ENCODE data around the gene APBA1. TPM values are rescaled to one million over a fixed set of nuclear protein-coding genes. Genes with fewer than 3 reads are reported as not detected.

APBA1 gene
- polyA plus RNA-seq, 3 donors, result 1.6 TPM; not detected in 2

DNA sequence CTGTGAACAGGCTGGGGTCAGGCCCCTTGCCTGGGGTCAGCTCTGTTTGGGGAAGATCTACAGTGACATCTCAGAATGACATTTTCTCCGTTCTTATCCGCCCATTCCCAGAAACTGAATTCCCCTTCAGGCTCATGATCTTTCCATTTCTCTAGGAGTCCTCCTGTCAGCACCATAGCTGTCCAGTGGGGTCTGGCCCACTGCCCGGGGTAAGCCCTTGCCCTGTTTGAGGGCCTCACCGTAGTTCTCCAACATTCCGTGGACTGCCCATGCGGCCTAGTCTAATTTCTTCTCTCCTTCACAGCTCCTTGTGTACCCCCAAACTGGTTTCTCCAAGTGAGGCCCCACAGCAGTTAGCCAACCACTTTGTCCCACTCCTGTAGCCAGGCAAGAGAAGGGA is 278.7 kb downstream of the APBA1 start:
- H3K4me3 ChIP-seq (replicated peaks in 1 of 3; ENCODE audit: low read depth in 2 of 3, low read length in 3 of 3), result no peak overlapping the region
- DNase-seq, result no peak
- H3K27me3 Mint-ChIP-seq (ENCODE audit: low read depth in 3 of 3), result peaks cover 0 to 5% (median 3%) of the 10 kb centered on the region in 3 donors
- no peaks in the 10 kb centered on the region for H4K20me1 ChIP-seq (ENCODE audit: insufficient read depth, low read length)
- H3K4me2 ChIP-seq (replicated peaks; ENCODE audit: extremely low read depth, low read length, poor library complexity, severe bottlenecking), result no peak overlapping the region
- no peaks in the 10 kb centered on the region for H3K36me3 ChIP-seq (replicated peaks in 1 of 2; ENCODE audit: control insufficient read depth in 1 of 2, insufficient read depth in 2 of 2, low read length in 2 of 2)
- 89% methylated on average over 5 of the region's 6 CpGs for WGBS (ENCODE audit: insufficient coverage)
- H3K36me3 Mint-ChIP-seq, result no peaks in the 10 kb centered on the region
- H3K4me3 Mint-ChIP-seq, result no peak overlapping the region
- no peaks in the 10 kb centered on the region for H3K79me2 ChIP-seq (ENCODE audit: insufficient read depth, low read length)
- H3K4me1 Mint-ChIP-seq, result no peaks in the 10 kb centered on the region
- H3K27ac ChIP-seq (ENCODE audit: low read depth in 1 of 2, low read length in 2 of 2), result no peak overlapping the region
- H3K27me3 ChIP-seq (ENCODE audit: control insufficient read depth in 2 of 2, insufficient read depth in 2 of 2, low read length in 2 of 2), result no peaks in the 10 kb centered on the region
- no peaks in the 10 kb centered on the region for H3K9me3 ChIP-seq (replicated peaks in 1 of 2; ENCODE audit: control insufficient read depth in 1 of 2, insufficient read depth in 1 of 2, low read length in 2 of 2)
- H2AFZ ChIP-seq (ENCODE audit: insufficient read depth, low read depth, low read length, poor library complexity, severe bottlenecking), result no peak overlapping the region
- no peaks in the 10 kb centered on the region for H3K4me1 ChIP-seq (ENCODE audit: control insufficient read depth in 1 of 2, insufficient read depth in 2 of 2, low read length in 2 of 2)
- peaks cover 0 to 7% (median 3%) of the 10 kb centered on the region in 7 donors for H3K9me3 Mint-ChIP-seq
- TF ChIP-seq, protein P1, sequence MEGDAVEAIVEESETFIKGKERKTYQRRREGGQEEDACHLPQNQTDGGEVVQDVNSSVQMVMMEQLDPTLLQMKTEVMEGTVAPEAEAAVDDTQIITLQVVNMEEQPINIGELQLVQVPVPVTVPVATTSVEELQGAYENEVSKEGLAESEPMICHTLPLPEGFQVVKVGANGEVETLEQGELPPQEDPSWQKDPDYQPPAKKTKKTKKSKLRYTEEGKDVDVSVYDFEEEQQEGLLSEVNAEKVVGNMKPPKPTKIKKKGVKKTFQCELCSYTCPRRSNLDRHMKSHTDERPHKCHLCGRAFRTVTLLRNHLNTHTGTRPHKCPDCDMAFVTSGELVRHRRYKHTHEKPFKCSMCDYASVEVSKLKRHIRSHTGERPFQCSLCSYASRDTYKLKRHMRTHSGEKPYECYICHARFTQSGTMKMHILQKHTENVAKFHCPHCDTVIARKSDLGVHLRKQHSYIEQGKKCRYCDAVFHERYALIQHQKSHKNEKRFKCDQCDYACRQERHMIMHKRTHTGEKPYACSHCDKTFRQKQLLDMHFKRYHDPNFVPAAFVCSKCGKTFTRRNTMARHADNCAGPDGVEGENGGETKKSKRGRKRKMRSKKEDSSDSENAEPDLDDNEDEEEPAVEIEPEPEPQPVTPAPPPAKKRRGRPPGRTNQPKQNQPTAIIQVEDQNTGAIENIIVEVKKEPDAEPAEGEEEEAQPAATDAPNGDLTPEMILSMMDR (IDR thresholded peaks at IDR 0.05), result no peak
- peak overlapping the region in 1 of 7 donors; percentile 9 for H3K27ac Mint-ChIP-seq
- intact Hi-C loops (cut with micrococcal nuclease), result no loop called here
- H3K9ac ChIP-seq (ENCODE audit: insufficient read depth, low read length, poor library complexity, severe bottlenecking), result no peak overlapping the region

DNA sequence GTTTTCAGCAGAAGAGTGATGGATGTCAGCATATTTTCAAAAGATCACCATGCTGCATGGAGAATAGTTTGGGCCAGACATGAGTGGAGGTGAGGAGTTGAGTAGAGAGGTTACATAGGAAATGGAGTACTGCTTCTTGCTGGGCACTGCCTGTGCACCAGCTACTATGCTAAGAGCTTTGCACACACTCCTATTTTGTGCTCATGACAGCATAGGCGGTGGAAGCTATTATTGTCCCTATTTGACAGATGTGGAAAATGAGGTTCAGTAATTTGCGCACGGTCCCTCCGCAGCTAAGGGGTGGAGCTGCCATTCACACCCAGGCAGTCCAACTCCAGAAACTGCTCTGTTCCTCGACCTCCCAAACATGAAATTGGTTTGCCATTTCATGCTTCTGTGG is 279.3 kb downstream of the APBA1 start:
- 100% methylated on average over 1 of the region's 5 CpGs for WGBS (ENCODE audit: insufficient coverage)
- Histone ChIP-seq H3K9ac (ENCODE audit: insufficient read depth, low read length, poor library complexity, severe bottlenecking) (no peak overlapping the region), H3K4me1 (ENCODE audit: control insufficient read depth in 1 of 2, insufficient read depth in 2 of 2, low read length in 2 of 2) (no peaks in the 10 kb centered on the region), H4K20me1 (ENCODE audit: insufficient read depth, low read length) (no peaks in the 10 kb centered on the region), H2AFZ (ENCODE audit: insufficient read depth, low read depth, low read length, poor library complexity, severe bottlenecking) (no peak overlapping the region), H3K4me3 (replicated peaks in 1 of 3; ENCODE audit: low read depth in 2 of 3, low read length in 3 of 3) (no peak overlapping the region), H3K79me2 (ENCODE audit: insufficient read depth, low read length) (no peaks in the 10 kb centered on the region), H3K27me3 (ENCODE audit: control insufficient read depth in 2 of 2, insufficient read depth in 2 of 2, low read length in 2 of 2) (no peaks in the 10 kb centered on the region), H3K9me3 (replicated peaks in 1 of 2; ENCODE audit: control insufficient read depth in 1 of 2, insufficient read depth in 1 of 2, low read length in 2 of 2) (no peaks in the 10 kb centered on the region), H3K36me3 (replicated peaks in 1 of 2; ENCODE audit: control insufficient read depth in 1 of 2, insufficient read depth in 2 of 2, low read length in 2 of 2) (no peaks in the 10 kb centered on the region), H3K4me2 (replicated peaks; ENCODE audit: extremely low read depth, low read length, poor library complexity, severe bottlenecking) (no peak overlapping the region), H3K27ac (ENCODE audit: low read depth in 1 of 2, low read length in 2 of 2) (no peak overlapping the region)
- Mint-ChIP-seq H3K36me3 (no peaks in the 10 kb centered on the region), H3K27me3 (ENCODE audit: low read depth in 3 of 3) (peaks cover 0 to 5% (median 3%) of the 10 kb centered on the region in 3 donors), H3K9me3 (peaks cover 0 to 7% (median 3%) of the 10 kb centered on the region in 7 donors), H3K27ac (no peak overlapping the region), H3K4me1 (no peaks in the 10 kb centered on the region), H3K4me3 (no peak overlapping the region)
- TF ChIP-seq, protein P1 (IDR thresholded peaks at IDR 0.05), result no peak
- no peak for DNase-seq
- intact Hi-C loops (cut with micrococcal nuclease), result no loop called here
